HuH-7.5 (cell line): ENCODE measurements around the gene RPL4.
"Not testable (repeated sequence)": the region's sequence is repeated elsewhere in the genome, so short reads cannot be mapped to it uniquely, and the experiment has no call there.

ENCODE experiments used
- DNase-seq: peaks from one replicate; pipeline ENCODE4 v3.0.0; 2011; ENCODE audit warnings: low spot score

Gene RPL4

GRCh38 chr15:66491846-66492245 is 12.8 kb downstream of the RPL4 start:
- DNase-seq, result no peak

- no peak for DNase-seq
These were observed 15.4 kb downstream of the RPL4 start for GRCh38 chr15:66489179-66489791.

GRCh38 chr15:66488525-66488924 is 16.1 kb downstream of the RPL4 start:
- no peak for DNase-seq

- DNase-seq, result no peak
These were observed 17.8 kb downstream of the RPL4 start for GRCh38 chr15:66486887-66487286.

- no peak for DNase-seq
These were observed 20.0 kb downstream of the RPL4 start for GRCh38 chr15:66484539-66485112.

- no peak for DNase-seq
These were observed 21.5 kb downstream of the RPL4 start for GRCh38 chr15:66483131-66483566.

GRCh38 chr15:66482539-66482938 is 22.1 kb downstream of the RPL4 start:
- no peak for DNase-seq

- DNase-seq, result no peak
These were observed 23.4 kb downstream of the RPL4 start for GRCh38 chr15:66481107-66481856.

GRCh38 chr15:66480267-66480666 is 24.4 kb downstream of the RPL4 start:
- no peak for DNase-seq

- no peak for DNase-seq
These were observed 27.6 kb downstream of the RPL4 start for GRCh38 chr15:66477011-66477410.

GRCh38 chr15:66476535-66476934 is 28.1 kb downstream of the RPL4 start:
- DNase-seq, result no peak

GRCh38 chr15:66474963-66475362 is 29.7 kb downstream of the RPL4 start:
- DNase-seq, result no peak

GRCh38 chr15:66474135-66474534 is 30.5 kb downstream of the RPL4 start:
- no peak for DNase-seq

- no peak for DNase-seq
These were observed 32.3 kb downstream of the RPL4 start for GRCh38 chr15:66472176-66472999.

- DNase-seq, result not testable (repeated sequence)
These were observed 33.8 kb downstream of the RPL4 start for GRCh38 chr15:66470825-66471224.

GRCh38 chr15:66467162-66468040 is 37.3 kb downstream of the RPL4 start:
- not testable (repeated sequence) for DNase-seq

- DNase-seq, result not testable (repeated sequence)
These were observed 39.4 kb downstream of the RPL4 start for GRCh38 chr15:66465294-66465693.

GRCh38 chr15:66462627-66463026 is 42.0 kb downstream of the RPL4 start:
- DNase-seq, result no peak

GRCh38 chr15:66461917-66462316 is 42.7 kb downstream of the RPL4 start:
- no peak for DNase-seq

GRCh38 chr15:66461294-66461693 is 43.4 kb downstream of the RPL4 start:
- not testable (repeated sequence) for DNase-seq

GRCh38 chr15:66459818-66460615 is 44.6 kb downstream of the RPL4 start:
- DNase-seq, result no peak
